C4-2B (cell line): ENCODE results near the gene CMIP.

ENCODE experiments used
- CTCF ChIP-seq: fragments of 450-650 bp; conservative IDR thresholded peaks from 2 replicates; pipeline ENCODE4 v1.5.1; 2017; ENCODE audit warnings: mild to moderate bottlenecking
- ZFX ChIP-seq: fragments of 450-650 bp; IDR thresholded peaks from 2 replicates; pipeline ENCODE4 v1.6.1; 2017

GRCh38 chr16:81593481-81593880 is 148.9 kb downstream of the CMIP start:
- TF ChIP-seq CTCF (no peak), ZFX (no peak)
